ENCODE data around the gene ARMC5. TPM values are rescaled to one million over a fixed set of nuclear protein-coding genes. Genes with fewer than 3 reads are reported as not detected.

Gene ARMC5
- total RNA-seq, 1 experiment from 2014 or later, result 11.3 TPM

DNA sequence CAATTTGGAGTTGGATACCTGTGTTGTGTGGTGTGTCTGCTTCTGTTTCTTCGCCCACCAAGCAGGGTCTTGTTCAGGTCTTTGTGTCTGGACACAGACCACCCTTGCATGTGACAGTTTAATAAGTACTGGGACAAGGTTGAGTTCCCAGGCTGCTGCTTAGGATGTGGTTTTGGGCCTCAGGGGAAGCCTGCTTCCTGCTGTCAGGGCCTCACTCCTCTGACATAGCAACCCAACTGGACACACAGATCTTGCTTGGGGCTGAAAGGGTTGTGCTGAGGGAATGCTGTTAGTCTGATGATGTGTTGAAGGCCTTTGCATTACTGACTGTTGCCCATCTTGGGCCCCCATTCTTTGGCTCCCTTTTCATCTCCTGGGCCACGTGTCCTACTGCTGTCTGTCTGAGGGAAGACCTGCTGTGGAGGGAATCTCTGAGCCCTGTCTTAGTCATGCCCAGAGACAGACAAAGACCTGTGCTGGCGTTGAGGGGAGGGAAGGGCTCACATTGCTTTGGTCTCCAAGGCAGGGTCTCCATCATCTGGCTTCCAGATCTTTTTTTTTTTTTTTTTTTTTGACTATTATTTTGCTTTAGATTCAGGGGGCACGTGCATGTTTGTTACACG lies 8.0 kb downstream of the ARMC5 start:
- ChIA-PET POLR2A (no interaction called here), CTCF (no interaction called here)
- H3K27ac Mint-ChIP-seq, result no peak overlapping the region
- DNase-seq (ENCODE audit: low spot score), result no peak
- TF ChIP-seq, protein P1, sequence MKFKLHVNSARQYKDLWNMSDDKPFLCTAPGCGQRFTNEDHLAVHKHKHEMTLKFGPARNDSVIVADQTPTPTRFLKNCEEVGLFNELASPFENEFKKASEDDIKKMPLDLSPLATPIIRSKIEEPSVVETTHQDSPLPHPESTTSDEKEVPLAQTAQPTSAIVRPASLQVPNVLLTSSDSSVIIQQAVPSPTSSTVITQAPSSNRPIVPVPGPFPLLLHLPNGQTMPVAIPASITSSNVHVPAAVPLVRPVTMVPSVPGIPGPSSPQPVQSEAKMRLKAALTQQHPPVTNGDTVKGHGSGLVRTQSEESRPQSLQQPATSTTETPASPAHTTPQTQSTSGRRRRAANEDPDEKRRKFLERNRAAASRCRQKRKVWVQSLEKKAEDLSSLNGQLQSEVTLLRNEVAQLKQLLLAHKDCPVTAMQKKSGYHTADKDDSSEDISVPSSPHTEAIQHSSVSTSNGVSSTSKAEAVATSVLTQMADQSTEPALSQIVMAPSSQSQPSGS (CRISPR knock-in tag; IDR thresholded peaks at IDR 0.05; ENCODE audit: borderline replicate concordance, low read depth), result no peak
- TF ChIP-seq, protein P2, sequence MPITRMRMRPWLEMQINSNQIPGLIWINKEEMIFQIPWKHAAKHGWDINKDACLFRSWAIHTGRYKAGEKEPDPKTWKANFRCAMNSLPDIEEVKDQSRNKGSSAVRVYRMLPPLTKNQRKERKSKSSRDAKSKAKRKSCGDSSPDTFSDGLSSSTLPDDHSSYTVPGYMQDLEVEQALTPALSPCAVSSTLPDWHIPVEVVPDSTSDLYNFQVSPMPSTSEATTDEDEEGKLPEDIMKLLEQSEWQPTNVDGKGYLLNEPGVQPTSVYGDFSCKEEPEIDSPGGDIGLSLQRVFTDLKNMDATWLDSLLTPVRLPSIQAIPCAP (CRISPR knock-in tag; IDR thresholded peaks at IDR 0.05), result no peak
- TF ChIP-seq, protein P3, sequence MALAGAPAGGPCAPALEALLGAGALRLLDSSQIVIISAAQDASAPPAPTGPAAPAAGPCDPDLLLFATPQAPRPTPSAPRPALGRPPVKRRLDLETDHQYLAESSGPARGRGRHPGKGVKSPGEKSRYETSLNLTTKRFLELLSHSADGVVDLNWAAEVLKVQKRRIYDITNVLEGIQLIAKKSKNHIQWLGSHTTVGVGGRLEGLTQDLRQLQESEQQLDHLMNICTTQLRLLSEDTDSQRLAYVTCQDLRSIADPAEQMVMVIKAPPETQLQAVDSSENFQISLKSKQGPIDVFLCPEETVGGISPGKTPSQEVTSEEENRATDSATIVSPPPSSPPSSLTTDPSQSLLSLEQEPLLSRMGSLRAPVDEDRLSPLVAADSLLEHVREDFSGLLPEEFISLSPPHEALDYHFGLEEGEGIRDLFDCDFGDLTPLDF (CRISPR knock-in tag; IDR thresholded peaks at IDR 0.05), result no peak
- TF ChIP-seq, protein P4, sequence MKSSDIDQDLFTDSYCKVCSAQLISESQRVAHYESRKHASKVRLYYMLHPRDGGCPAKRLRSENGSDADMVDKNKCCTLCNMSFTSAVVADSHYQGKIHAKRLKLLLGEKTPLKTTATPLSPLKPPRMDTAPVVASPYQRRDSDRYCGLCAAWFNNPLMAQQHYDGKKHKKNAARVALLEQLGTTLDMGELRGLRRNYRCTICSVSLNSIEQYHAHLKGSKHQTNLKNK (CRISPR knock-in tag; IDR thresholded peaks at IDR 0.05), result no peak
- TF ChIP-seq GTF2I (CRISPR knock-in tag; conservative IDR thresholded peaks at IDR 0.05) (no peak), ETV6 (CRISPR knock-in tag; IDR thresholded peaks at IDR 0.05) (no peak), CREB1 (CRISPR knock-in tag; IDR thresholded peaks at IDR 0.05) (no peak), ESRRA (CRISPR knock-in tag; IDR thresholded peaks at IDR 0.05; ENCODE audit: borderline replicate concordance) (no peak), GRHL2 (CRISPR knock-in tag; IDR thresholded peaks at IDR 0.05; ENCODE audit: insufficient replicate concordance, severe bottlenecking) (no peak), CREM (CRISPR knock-in tag; IDR thresholded peaks at IDR 0.05) (no peak), NFYB (CRISPR knock-in tag; conservative IDR thresholded peaks at IDR 0.05; ENCODE audit: low read depth) (no peak), FOXP1 (CRISPR knock-in tag; IDR thresholded peaks at IDR 0.05; ENCODE audit: borderline replicate concordance) (no peak), KAT7 (CRISPR knock-in tag; IDR thresholded peaks at IDR 0.05; ENCODE audit: borderline replicate concordance) (no peak), ATF1 (CRISPR knock-in tag; IDR thresholded peaks at IDR 0.05) (no peak), SMAD3 (CRISPR knock-in tag; IDR thresholded peaks at IDR 0.05; ENCODE audit: borderline replicate concordance) (no peak)
- TF ChIP-seq, protein P5, sequence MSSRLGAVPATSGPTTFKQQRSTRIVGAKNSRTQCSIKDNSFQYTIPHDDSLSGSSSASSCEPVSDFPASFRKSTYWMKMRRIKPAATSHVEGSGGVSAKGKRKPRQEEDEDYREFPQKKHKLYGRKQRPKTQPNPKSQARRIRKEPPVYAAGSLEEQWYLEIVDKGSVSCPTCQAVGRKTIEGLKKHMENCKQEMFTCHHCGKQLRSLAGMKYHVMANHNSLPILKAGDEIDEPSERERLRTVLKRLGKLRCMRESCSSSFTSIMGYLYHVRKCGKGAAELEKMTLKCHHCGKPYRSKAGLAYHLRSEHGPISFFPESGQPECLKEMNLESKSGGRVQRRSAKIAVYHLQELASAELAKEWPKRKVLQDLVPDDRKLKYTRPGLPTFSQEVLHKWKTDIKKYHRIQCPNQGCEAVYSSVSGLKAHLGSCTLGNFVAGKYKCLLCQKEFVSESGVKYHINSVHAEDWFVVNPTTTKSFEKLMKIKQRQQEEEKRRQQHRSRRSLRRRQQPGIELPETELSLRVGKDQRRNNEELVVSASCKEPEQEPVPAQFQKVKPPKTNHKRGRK (CRISPR knock-in tag; IDR thresholded peaks at IDR 0.05; ENCODE audit: borderline replicate concordance), result no peak
- ATAC-seq, result no peak
- peaks cover 7% of the 10 kb centered on the region for H3K4me1 Mint-ChIP-seq
- peaks cover 17% of the 10 kb centered on the region for H3K27me3 Mint-ChIP-seq (ENCODE audit: low read depth)
- H3K36me3 Mint-ChIP-seq, result peaks cover 15% of the 10 kb centered on the region; the same call in 1 of the 2 replicates
- H3K4me3 Mint-ChIP-seq, result no peak overlapping the region
- no peaks in the 10 kb centered on the region for H3K9me3 Mint-ChIP-seq

DNA sequence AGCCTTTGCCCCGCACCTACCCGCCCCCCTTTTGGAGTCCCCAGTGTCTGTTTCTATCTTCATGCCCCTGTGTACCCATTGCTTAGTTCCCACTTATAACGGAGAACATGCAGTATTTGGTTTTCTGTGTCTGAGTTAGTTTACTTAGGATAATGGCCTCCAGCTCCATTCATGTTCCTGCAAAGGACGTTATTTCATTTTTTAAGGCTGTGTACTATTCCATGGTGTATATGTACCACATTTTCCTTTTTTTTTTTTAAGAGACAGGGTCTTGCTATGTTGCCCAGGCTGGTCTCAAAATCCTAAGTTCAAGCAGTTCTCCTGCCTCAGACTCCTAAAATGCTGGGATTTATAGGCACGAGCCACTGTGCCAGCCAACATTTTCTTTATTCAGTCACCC lies 8.6 kb downstream of the ARMC5 start:
- POLR2A ChIA-PET, result no interaction called here

More for the DNA sequence above, 8.6 kb downstream of the ARMC5 start:
- H3K27me3 Mint-ChIP-seq (ENCODE audit: low read depth), result peaks cover 23% of the 10 kb centered on the region
- no peaks in the 10 kb centered on the region for H3K9me3 Mint-ChIP-seq
- no peak for DNase-seq (ENCODE audit: low spot score)
- H3K4me3 Mint-ChIP-seq, result no peak overlapping the region
- ATAC-seq, result no peak
- peaks cover 7% of the 10 kb centered on the region for H3K4me1 Mint-ChIP-seq
- no peak for TF ChIP-seq CREB1 (CRISPR knock-in tag; IDR thresholded peaks at IDR 0.05)
- TF ChIP-seq CREM (CRISPR knock-in tag; IDR thresholded peaks at IDR 0.05), result no peak
- TF ChIP-seq, protein P6, sequence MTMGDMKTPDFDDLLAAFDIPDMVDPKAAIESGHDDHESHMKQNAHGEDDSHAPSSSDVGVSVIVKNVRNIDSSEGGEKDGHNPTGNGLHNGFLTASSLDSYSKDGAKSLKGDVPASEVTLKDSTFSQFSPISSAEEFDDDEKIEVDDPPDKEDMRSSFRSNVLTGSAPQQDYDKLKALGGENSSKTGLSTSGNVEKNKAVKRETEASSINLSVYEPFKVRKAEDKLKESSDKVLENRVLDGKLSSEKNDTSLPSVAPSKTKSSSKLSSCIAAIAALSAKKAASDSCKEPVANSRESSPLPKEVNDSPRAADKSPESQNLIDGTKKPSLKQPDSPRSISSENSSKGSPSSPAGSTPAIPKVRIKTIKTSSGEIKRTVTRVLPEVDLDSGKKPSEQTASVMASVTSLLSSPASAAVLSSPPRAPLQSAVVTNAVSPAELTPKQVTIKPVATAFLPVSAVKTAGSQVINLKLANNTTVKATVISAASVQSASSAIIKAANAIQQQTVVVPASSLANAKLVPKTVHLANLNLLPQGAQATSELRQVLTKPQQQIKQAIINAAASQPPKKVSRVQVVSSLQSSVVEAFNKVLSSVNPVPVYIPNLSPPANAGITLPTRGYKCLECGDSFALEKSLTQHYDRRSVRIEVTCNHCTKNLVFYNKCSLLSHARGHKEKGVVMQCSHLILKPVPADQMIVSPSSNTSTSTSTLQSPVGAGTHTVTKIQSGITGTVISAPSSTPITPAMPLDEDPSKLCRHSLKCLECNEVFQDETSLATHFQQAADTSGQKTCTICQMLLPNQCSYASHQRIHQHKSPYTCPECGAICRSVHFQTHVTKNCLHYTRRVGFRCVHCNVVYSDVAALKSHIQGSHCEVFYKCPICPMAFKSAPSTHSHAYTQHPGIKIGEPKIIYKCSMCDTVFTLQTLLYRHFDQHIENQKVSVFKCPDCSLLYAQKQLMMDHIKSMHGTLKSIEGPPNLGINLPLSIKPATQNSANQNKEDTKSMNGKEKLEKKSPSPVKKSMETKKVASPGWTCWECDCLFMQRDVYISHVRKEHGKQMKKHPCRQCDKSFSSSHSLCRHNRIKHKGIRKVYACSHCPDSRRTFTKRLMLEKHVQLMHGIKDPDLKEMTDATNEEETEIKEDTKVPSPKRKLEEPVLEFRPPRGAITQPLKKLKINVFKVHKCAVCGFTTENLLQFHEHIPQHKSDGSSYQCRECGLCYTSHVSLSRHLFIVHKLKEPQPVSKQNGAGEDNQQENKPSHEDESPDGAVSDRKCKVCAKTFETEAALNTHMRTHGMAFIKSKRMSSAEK (CRISPR knock-in tag; IDR thresholded peaks at IDR 0.05; ENCODE audit: borderline replicate concordance), result no peak
- no peak for TF ChIP-seq NR1H2 (CRISPR knock-in tag; IDR thresholded peaks at IDR 0.05)
- TF ChIP-seq, protein P7, sequence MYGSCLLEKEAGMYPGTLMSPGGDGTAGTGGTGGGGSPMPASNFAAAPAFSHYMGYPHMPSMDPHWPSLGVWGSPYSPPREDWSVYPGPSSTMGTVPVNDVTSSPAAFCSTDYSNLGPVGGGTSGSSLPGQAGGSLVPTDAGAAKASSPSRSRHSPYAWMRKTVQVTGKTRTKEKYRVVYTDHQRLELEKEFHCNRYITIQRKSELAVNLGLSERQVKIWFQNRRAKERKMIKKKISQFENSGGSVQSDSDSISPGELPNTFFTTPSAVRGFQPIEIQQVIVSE (CRISPR knock-in tag; IDR thresholded peaks at IDR 0.05; ENCODE audit: borderline replicate concordance), result no peak
- peaks cover 13% of the 10 kb centered on the region; the same call in 1 of the 2 replicates for H3K36me3 Mint-ChIP-seq
- CTCF ChIA-PET, result interaction anchor here (2.1 kb wide), 1 partner anchor 8 kb away, joined by 8 read pairs; the partner anchor contains the start of gene ARMC5
- H3K27ac Mint-ChIP-seq, result no peak overlapping the region
